Hepatocyte (in vitro differentiated cells): Measurements from ENCODE around the gene NUAK1.

ENCODE experiments used
- CTCF ChIP-seq: fragments of 200-600 bp; sonication (generic); IDR thresholded peaks from 2 replicates; pipeline ENCODE4 v1.5.1; 2016; ENCODE audit warnings: antibody characterized with exemption, mild to moderate bottlenecking; ENCODE audit not compliant: poor library complexity
- EZH2 ChIP-seq: fragments of 200-600 bp; sonication (generic); IDR thresholded peaks from 2 replicates; pipeline ENCODE4 v1.6.1; 2016; ENCODE audit warnings: antibody characterized with exemption, mild to moderate bottlenecking, borderline replicate concordance
- EZH2phosphoT487 ChIP-seq: fragments of 200-600 bp; sonication (generic); IDR thresholded peaks from one replicate; pipeline ENCODE4 v1.6.1; 2018; ENCODE audit warnings: antibody characterized with exemption, mild to moderate bottlenecking, low read depth, moderate library complexity; ENCODE audit not compliant: unreplicated experiment, severe bottlenecking

- TF ChIP-seq CTCF, result no peak
- no peak for TF ChIP-seq EZH2phosphoT487
- no peak for TF ChIP-seq EZH2
Observed at GRCh38 chr12:106187842-106188241, 49.1 kb upstream of the NUAK1 start.
